ENCODE data around the gene CNOT1. TPM values are rescaled to one million over a fixed set of nuclear protein-coding genes. Genes with fewer than 3 reads are reported as not detected.

Gene CNOT1
- polyA plus RNA-seq, 1 donor from 2014 or later: 66.2 TPM

GRCh38 chr16:58605562-58605961, 24.1 kb downstream of the CNOT1 start:
- Histone ChIP-seq H2AFZ (ENCODE audit: low read depth, low read length) (no peak overlapping the region), H3K36me3 (ENCODE audit: insufficient read depth, low read length) (no peaks in the 10 kb centered on the region), H3K27ac (ENCODE audit: low read length) (no peak overlapping the region), H3K79me2 (replicated peaks; ENCODE audit: insufficient read depth, low read length) (peaks cover 76% of the 10 kb centered on the region), H3K4me3 (ENCODE audit: low read length) (no peak overlapping the region), H3K4me2 (ENCODE audit: low read length) (no peak overlapping the region), H3K9ac (ENCODE audit: low read length) (no peak overlapping the region), H3K9me2 (ENCODE audit: insufficient read depth, low read length) (no peaks in the 10 kb centered on the region), H3K9me3 (ENCODE audit: low read length) (no peaks in the 10 kb centered on the region), H3K27me3 (ENCODE audit: insufficient read depth, low read depth, low read length) (no peaks in the 10 kb centered on the region), H3F3A (ENCODE audit: insufficient read depth, low read length, poor library complexity, severe bottlenecking) (no peaks in the 10 kb centered on the region), H4K20me1 (ENCODE audit: insufficient read depth) (no peaks in the 10 kb centered on the region)
- TF ChIP-seq POLR2AphosphoS5 (IDR thresholded peaks at IDR 0.05) (no peak), CTCF (IDR thresholded peaks at IDR 0.05; ENCODE audit: poor library complexity, severe bottlenecking) (no peak), EZH2 (IDR thresholded peaks at IDR 0.05; ENCODE audit: borderline replicate concordance, insufficient read depth, low read length, poor library complexity, severe bottlenecking) (no peak), SMC3 (conservative IDR thresholded peaks at IDR 0.05; ENCODE audit: poor library complexity) (no peak), MXI1 (conservative IDR thresholded peaks at IDR 0.05; ENCODE audit: poor library complexity, severe bottlenecking) (no peak), REST (IDR thresholded peaks at IDR 0.05; ENCODE audit: borderline replicate concordance) (no peak), TAF1 (IDR thresholded peaks at IDR 0.05; ENCODE audit: low read depth) (no peak), EP300 (conservative IDR thresholded peaks at IDR 0.05; ENCODE audit: poor library complexity, severe bottlenecking) (no peak), RAD21 (conservative IDR thresholded peaks at IDR 0.05) (no peak)

DNA sequence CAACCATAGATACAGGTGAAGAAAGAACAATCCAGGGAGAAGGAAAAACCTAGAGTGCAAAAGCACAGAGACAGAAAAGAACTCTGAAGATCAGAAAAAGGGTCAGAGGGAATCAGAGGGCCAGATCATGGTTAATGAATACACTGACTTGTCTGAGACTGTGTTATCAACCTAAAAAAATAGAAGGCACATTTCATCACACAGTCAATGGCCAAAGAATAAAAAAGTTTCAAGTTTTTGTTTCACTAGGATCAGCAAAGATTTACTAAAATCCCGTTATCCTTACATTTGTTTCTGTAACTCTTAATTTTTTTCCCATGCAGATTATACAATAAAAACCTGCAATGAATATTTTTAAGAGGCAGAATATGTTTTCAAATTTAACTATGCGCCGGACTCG, 38.5 kb downstream of the CNOT1 start:
- no peaks in the 10 kb centered on the region for H3K9me2 ChIP-seq (ENCODE audit: insufficient read depth, low read length)
- no peak overlapping the region for H3K4me3 ChIP-seq (ENCODE audit: low read length)
- H3K27ac ChIP-seq (ENCODE audit: low read length): no peak overlapping the region
- no peak overlapping the region for H3K4me2 ChIP-seq (ENCODE audit: low read length)
- no peak for TF ChIP-seq CTCF (IDR thresholded peaks at IDR 0.05; ENCODE audit: poor library complexity, severe bottlenecking)
- TF ChIP-seq POLR2AphosphoS5 (IDR thresholded peaks at IDR 0.05): no peak
- TF ChIP-seq REST (IDR thresholded peaks at IDR 0.05; ENCODE audit: borderline replicate concordance): no peak
- TF ChIP-seq SMC3 (conservative IDR thresholded peaks at IDR 0.05; ENCODE audit: poor library complexity): no peak
- TF ChIP-seq TAF1 (IDR thresholded peaks at IDR 0.05; ENCODE audit: low read depth): no peak
- no peak for TF ChIP-seq EP300 (conservative IDR thresholded peaks at IDR 0.05; ENCODE audit: poor library complexity, severe bottlenecking)
- TF ChIP-seq RAD21 (conservative IDR thresholded peaks at IDR 0.05): no peak
- no peak for TF ChIP-seq EZH2 (IDR thresholded peaks at IDR 0.05; ENCODE audit: borderline replicate concordance, insufficient read depth, low read length, poor library complexity, severe bottlenecking)
- no peak for TF ChIP-seq MXI1 (conservative IDR thresholded peaks at IDR 0.05; ENCODE audit: poor library complexity, severe bottlenecking)
- no peaks in the 10 kb centered on the region for H4K20me1 ChIP-seq (ENCODE audit: insufficient read depth)
- H3K27me3 ChIP-seq (ENCODE audit: insufficient read depth, low read depth, low read length): no peaks in the 10 kb centered on the region
- no peak overlapping the region for H2AFZ ChIP-seq (ENCODE audit: low read depth, low read length)
- peaks cover 8% of the 10 kb centered on the region for H3K79me2 ChIP-seq (replicated peaks; ENCODE audit: insufficient read depth, low read length)
- H3K9ac ChIP-seq (ENCODE audit: low read length): no peak overlapping the region
- H3K36me3 ChIP-seq (ENCODE audit: insufficient read depth, low read length): no peaks in the 10 kb centered on the region
- no peaks in the 10 kb centered on the region for H3F3A ChIP-seq (ENCODE audit: insufficient read depth, low read length, poor library complexity, severe bottlenecking)
- H3K9me3 ChIP-seq (ENCODE audit: low read length): no peaks in the 10 kb centered on the region
